Transverse colon (tissue), 4 donors: ENCODE data around the gene MMP23B. TPM values are rescaled to one million over a fixed set of nuclear protein-coding genes. Genes with fewer than 3 reads are reported as not detected.
"Not testable (repeated sequence)": the region's sequence is repeated elsewhere in the genome, so short reads cannot be mapped to it uniquely, and the experiment has no call there.

Source experiments
- DNase-seq: peaks from one replicate; pipeline ENCODE4 v3.0.0-alpha.2; 2019
- H3K27ac ChIP-seq, 4 donors: fragments of 200-600 bp; sonication (generic); 2 replicates each; pipeline ENCODE4 v1.5.1; 2016 to 2018; ENCODE audit warnings: inconsistent platforms in 4 of 4
- H3K27me3 ChIP-seq: fragments of 200-600 bp; sonication (generic); 2 replicates; pipeline ENCODE4 v1.5.1; 2017; ENCODE audit warnings: inconsistent platforms
- H3K36me3 ChIP-seq, 4 donors: fragments of 200-600 bp; sonication (generic); 2 replicates each; pipeline ENCODE4 v1.5.1; 2017 to 2019; ENCODE audit warnings: inconsistent platforms in 4 of 4
- H3K4me1 ChIP-seq, 4 donors: fragments of 200-600 bp; sonication (generic); 2 replicates each; pipeline ENCODE4 v1.5.1; 2017 to 2020; ENCODE audit warnings: inconsistent platforms in 4 of 4
- H3K4me3 ChIP-seq, 4 donors: fragments of 200-600 bp; sonication (generic); 1 replicate in 1 of 4; 2 replicates in 3 of 4; pipeline versions ENCODE4 v1.5.1 to v1.6.1; 2017 to 2019; ENCODE audit warnings: inconsistent platforms in 4 of 4
- H3K9me3 ChIP-seq, 2 donors: fragments of 200-600 bp; sonication (generic); 2 replicates each; pipeline ENCODE4 v1.5.1; 2017 to 2019; ENCODE audit warnings: inconsistent platforms in 2 of 2
- EP300 ChIP-seq: sonication (generic); formaldehyde crosslinking; IDR thresholded peaks from one replicate; pipeline ENCODE4 v1.6.1; 2017; ENCODE audit warnings: antibody characterized with exemption, low read depth
- POLR2A ChIP-seq: fragments of 450-650 bp; IDR thresholded peaks from one replicate; pipeline ENCODE4 v1.6.1; 2016; ENCODE audit warnings: antibody characterized with exemption, mild to moderate bottlenecking, moderate library complexity
- POLR2AphosphoS5 ChIP-seq, 3 donors: sonication (generic); formaldehyde crosslinking; IDR thresholded peaks; one replicate each; pipeline ENCODE4 v1.6.1; 2016; ENCODE audit warnings: antibody characterized with exemption in 3 of 3
- WGBS, 2 donors: methylation state at CpG; one replicate each; pipeline ENCODE4 v1.1.5; 2018; ENCODE audit warnings: low coverage in 1 of 2; 5-methylcytosine and 5-hydroxymethylcytosine counted together
- in situ Hi-C, 4 donors: fragments of 200-750 bp; cut with MboI; loops; one replicate each; pipeline versions ENCODE4 v1.15.0 to v1.15.1; 2017; ENCODE audit warnings: low sequenced_read_pairs in 3 of 4, low pct_ligation_motif_present in 1 of 4, low pct_unique_long_range_greater_than_20kb in 1 of 4
- intact Hi-C: fragments of 100-400 bp; cut with DNase I; formaldehyde crosslinking; loops from one replicate; pipeline ENCODE4 v1.15.1; 2023; ENCODE audit warnings: low total_unique reads
- total RNA-seq, 4 donors: library from RNA; depleted of rRNA; stranded (reverse); fragments of >200 nt; gene quantifications; one replicate each; pipeline ENCODE4 v1.1.0, GENCODE V29; 2016
- TF ChIP-seq, protein P1 (sequence below), 5 experiments: fragments of 200-600 bp in 3 of 5; fragments of 450-650 bp in 2 of 5; sonication (generic) in 3 of 5; IDR thresholded peaks; 1 replicate in 2 of 5; 2 replicates in 3 of 5; pipeline ENCODE4 v1.5.1; 2016 to 2017; ENCODE audit warnings: antibody characterized with exemption in 5 of 5, inconsistent platforms in 3 of 5, mild to moderate bottlenecking in 2 of 5, moderate library complexity in 1 of 5

Gene MMP23B
- total RNA-seq, 4 donors from 2014 or later = 4.9 to 58.9 (median 9.9) TPM

DNA sequence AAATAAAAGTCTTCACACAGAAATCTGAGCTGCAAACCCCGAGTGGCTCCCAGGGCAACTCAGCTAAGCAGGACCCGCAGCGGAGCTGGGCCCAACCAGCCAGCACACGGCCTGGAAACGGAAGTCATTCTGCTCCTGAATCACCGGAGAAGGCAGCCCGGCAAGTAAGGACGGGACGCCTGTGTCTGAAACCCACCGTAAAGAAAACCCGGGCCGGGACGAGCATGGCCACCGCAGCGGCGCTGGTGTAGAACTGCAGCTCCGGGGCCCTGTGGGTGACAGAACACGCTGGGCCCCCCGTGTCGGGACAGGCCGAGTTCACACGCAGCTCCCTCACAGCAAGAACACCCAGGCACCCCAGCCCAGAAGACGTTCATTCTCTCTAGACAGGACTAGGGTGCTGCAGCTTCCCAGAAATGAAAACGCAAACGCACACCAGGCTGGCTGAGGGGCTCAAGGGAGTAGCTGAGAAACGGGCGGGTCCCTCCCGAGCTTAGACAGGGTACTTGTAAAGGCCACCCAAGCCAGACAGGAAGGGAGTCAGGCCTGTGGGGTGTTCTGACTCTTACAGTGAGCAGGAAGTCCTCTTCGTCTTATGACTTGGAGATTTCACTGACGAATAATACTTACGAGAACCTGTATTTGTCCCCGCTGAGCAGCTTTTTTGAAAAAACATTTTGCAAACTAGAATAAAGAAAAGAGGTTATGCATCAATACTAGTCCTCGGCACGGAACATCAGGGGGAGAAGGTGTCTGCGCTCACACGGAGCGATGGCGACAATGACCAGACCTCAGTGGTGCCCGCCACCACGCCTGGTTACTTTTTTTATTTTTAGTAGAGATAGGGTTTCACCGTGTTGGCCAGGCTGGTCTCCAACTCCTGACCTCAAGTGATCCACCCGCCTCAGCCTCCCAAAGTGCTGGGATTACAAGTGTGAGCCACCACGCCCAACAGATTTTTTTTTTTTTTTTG lies 37.8 kb downstream of the MMP23B start:
- TF ChIP-seq POLR2A = no peak
- no peak for TF ChIP-seq EP300
- TF ChIP-seq POLR2AphosphoS5 (IDR thresholded peaks at IDR 0.05) = no peak
- H3K27ac ChIP-seq = no peak overlapping the region
- in situ Hi-C loops (no loop called here), intact Hi-C loops (no loop called here)
- no peaks in the 10 kb centered on the region for H3K27me3 ChIP-seq
- H3K4me1 ChIP-seq = no peaks in the 10 kb centered on the region
- DNase-seq = no peak
- WGBS, 2 donors = 88 to 93% methylated on average over 14 to 30 of the region's 43 CpGs
- no peak overlapping the region for H3K4me3 ChIP-seq
- H3K9me3 ChIP-seq = no peaks in the 10 kb centered on the region
- H3K36me3 ChIP-seq = peaks cover 0 to 40% (median 14%) of the 10 kb centered on the region in 4 donors

DNA sequence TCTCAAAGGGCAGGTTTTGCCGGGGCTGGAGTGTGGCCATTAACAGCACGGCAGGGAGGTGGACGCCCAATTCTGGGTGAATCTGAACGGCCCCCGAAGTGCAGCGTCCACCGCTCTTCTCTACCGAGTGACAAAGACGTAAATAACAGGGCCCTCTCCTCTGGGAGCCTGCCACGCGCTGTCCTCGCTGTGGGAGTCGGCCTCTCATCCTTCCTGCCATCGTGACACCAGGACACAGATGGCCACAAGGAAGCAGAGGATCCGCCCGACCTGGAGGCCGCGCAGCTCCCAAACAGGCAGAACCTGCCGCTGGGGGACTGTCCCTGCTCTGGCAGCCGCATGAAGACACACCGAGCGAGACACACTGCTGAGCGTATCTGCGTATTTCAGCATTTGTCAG lies 38.9 kb downstream of the MMP23B start:
- no peak for DNase-seq
- Histone ChIP-seq H3K27me3 (no peaks in the 10 kb centered on the region), H3K36me3 (peaks cover 0 to 30% (median 9%) of the 10 kb centered on the region in 4 donors), H3K9me3 (no peaks in the 10 kb centered on the region), H3K4me3 (no peak overlapping the region), H3K27ac (no peak overlapping the region), H3K4me1 (no peaks in the 10 kb centered on the region)
- TF ChIP-seq, protein P1, sequence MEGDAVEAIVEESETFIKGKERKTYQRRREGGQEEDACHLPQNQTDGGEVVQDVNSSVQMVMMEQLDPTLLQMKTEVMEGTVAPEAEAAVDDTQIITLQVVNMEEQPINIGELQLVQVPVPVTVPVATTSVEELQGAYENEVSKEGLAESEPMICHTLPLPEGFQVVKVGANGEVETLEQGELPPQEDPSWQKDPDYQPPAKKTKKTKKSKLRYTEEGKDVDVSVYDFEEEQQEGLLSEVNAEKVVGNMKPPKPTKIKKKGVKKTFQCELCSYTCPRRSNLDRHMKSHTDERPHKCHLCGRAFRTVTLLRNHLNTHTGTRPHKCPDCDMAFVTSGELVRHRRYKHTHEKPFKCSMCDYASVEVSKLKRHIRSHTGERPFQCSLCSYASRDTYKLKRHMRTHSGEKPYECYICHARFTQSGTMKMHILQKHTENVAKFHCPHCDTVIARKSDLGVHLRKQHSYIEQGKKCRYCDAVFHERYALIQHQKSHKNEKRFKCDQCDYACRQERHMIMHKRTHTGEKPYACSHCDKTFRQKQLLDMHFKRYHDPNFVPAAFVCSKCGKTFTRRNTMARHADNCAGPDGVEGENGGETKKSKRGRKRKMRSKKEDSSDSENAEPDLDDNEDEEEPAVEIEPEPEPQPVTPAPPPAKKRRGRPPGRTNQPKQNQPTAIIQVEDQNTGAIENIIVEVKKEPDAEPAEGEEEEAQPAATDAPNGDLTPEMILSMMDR (IDR thresholded peaks at IDR 0.05) = no peak
- TF ChIP-seq POLR2AphosphoS5 (IDR thresholded peaks at IDR 0.05) = no peak
- no peak for TF ChIP-seq EP300
- no peak for TF ChIP-seq POLR2A
- 93% methylated on average over 24 of the region's 24 CpGs; no CpG with 5 or more reads in 1 of the 2 donors for WGBS, 2 donors
- intact Hi-C loops (no loop called here), in situ Hi-C loops (no loop called here)

DNA sequence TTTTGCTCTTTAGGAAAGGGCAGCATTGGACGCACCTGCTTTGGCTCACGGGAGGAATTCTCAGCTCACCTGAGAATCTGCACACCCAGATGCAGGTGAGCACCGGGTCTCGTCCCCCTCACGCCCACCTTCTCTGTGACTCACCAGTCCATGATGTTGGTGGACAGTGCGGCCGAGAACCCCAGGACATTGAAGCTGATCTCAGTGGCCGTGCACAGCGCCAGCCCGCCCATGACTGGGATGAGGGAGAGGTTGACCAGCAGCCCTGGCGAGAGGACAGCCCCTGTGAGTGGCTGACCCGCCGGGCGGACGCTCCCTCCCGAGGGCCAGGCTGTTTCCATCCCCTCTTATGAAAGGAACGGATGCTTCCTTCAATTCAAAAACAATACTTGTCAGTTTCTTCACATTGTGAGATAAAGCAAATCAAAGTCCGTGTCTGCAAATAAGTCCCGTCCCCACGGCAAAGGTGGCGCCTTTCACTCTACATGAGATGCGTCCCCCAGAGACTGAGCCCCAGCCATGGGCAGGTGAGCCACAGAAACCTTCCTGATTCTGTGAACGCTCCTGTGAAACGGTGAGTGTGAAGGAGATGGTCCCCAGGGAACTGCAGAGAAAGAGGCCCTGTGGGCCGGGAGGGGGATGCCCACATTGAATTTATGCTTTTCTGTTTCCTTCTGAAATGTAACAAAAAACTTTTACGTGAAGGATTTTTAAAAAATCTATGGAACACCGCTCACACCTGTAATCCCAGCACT lies 39.6 kb downstream of the MMP23B start:
- Histone ChIP-seq H3K36me3 (peaks cover 0 to 23% (median 5%) of the 10 kb centered on the region in 4 donors), H3K27me3 (no peaks in the 10 kb centered on the region), H3K27ac (no peak overlapping the region), H3K4me1 (no peaks in the 10 kb centered on the region), H3K9me3 (no peaks in the 10 kb centered on the region), H3K4me3 (no peak overlapping the region)
- intact Hi-C loops (no loop called here), in situ Hi-C loops (no loop called here)
- 87% methylated on average over 26 of the region's 27 CpGs; no CpG with 5 or more reads in 1 of the 2 donors for WGBS, 2 donors
- DNase-seq = no peak
- TF ChIP-seq POLR2A (no peak), POLR2AphosphoS5 (IDR thresholded peaks at IDR 0.05) (no peak), EP300 (no peak)
- TF ChIP-seq, protein P1 (IDR thresholded peaks at IDR 0.05) = no peak

DNA sequence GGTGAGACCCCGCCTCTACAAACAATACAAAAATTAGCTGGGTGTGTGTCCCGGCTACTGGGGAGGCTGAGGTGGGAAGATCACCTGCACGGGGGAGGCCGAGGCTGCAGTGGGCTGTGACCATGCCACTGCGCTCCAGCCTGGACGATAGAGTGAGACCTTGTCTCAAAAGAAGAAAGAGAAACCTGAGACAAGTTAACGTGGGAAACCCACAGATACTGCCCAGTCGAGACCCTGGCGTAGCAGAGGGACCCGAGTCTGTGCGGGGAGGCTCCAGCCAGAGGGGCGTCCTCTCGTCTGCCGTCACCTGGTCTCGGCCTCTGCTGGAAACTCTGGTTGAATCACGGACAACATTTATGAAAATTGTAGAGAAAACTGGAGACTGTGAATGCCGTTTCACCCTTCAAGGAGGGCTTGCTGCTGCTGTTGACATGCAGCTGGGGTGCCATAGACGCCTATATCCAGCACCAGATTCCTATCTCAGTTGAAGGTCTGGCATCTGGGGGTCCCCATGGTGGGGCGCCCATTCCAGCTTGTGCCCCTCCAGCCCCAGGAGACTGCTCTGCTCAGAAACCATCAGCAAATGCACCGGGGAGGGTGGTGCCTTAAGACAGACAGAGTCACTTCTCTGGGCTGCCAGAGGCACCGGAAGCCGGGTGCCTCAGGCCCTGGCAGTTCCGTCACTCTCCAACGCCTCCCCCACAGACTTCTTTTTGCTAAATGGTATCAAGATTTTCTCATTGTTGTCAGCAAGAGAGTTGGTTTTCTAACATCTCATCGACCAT lies 40.4 kb downstream of the MMP23B start:
- no peak for TF ChIP-seq POLR2A
- TF ChIP-seq, protein P1 (IDR thresholded peaks at IDR 0.05) = no peak
- Histone ChIP-seq H3K4me3 (no peak overlapping the region), H3K4me1 (no peaks in the 10 kb centered on the region), H3K27me3 (no peaks in the 10 kb centered on the region), H3K36me3 (peaks cover 0 to 21% (median 5%) of the 10 kb centered on the region in 4 donors), H3K27ac (no peak overlapping the region), H3K9me3 (no peaks in the 10 kb centered on the region)
- no peak for DNase-seq
- WGBS, 2 donors = 95% methylated on average over 17 to 25 of the region's 25 CpGs
- in situ Hi-C loops (no loop called here), intact Hi-C loops (no loop called here)

DNA sequence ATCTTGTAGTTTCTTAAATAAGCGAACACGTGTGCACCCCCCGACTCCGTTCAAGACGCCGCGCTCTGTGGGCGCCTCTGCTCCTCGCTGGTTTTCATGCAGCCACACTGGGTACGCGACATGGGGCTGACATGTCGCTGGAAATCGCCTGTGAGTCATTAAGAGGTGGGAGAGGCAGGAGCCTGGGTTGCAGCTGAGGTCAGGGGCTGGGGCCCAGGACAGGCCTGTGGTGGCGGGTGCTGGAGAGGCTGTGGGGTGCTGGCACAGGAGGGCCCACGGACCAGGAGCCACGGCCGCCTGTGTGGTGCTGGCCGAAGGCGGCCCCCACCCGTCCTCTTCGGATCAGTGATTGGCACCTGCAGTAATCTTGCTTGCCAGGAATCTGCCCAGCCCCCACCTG lies 42.8 kb downstream of the MMP23B start:
- in situ Hi-C loops, H3K36me3 ChIP-seq, DNase-seq: not testable (repeated sequence)

DNA sequence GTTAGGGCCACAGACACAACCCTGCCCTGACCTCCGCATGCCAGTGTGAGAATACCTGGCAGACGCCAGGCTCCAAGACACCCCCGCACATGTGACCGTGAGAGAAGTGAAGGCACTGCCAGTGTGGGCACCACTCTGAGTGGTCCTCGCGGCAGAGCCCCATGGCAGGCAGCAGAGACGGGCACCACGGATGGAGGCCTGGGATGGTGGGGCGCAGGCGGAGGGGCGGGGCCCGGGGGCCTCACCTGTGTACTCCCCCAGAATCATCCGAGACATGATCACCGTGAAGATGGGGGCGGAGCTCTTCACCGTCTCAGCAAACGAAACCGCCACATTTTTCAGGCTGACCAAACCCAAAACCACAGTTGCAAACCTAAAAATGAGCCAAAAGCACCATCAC lies 43.2 kb downstream of the MMP23B start:
- no CpG with 5 or more reads among the region's 18 CpGs for WGBS, 2 donors
- not testable (repeated sequence) for DNase-seq, H3K36me3 ChIP-seq

More for the DNA sequence above, 42.8 kb downstream of the MMP23B start:
- intact Hi-C loops, H3K27ac ChIP-seq, H3K4me3 ChIP-seq, H3K9me3 ChIP-seq, H3K27me3 ChIP-seq: not testable (repeated sequence)
- peaks cover 4 to 23% (median 21%) of the 10 kb centered on the region in 4 donors for H3K4me1 ChIP-seq
- 74% methylated on average over 15 of the region's 21 CpGs; no CpG with 5 or more reads in 1 of the 2 donors for WGBS, 2 donors

More for the DNA sequence above, 43.2 kb downstream of the MMP23B start:
- in situ Hi-C loops, H3K27me3 ChIP-seq, H3K4me3 ChIP-seq, H3K27ac ChIP-seq, intact Hi-C loops, H3K9me3 ChIP-seq: not testable (repeated sequence)
- peaks cover 4 to 23% (median 21%) of the 10 kb centered on the region in 4 donors for H3K4me1 ChIP-seq
